Measurements from ENCODE around the gene OR2V2.

The OR2V2 gene

DNA sequence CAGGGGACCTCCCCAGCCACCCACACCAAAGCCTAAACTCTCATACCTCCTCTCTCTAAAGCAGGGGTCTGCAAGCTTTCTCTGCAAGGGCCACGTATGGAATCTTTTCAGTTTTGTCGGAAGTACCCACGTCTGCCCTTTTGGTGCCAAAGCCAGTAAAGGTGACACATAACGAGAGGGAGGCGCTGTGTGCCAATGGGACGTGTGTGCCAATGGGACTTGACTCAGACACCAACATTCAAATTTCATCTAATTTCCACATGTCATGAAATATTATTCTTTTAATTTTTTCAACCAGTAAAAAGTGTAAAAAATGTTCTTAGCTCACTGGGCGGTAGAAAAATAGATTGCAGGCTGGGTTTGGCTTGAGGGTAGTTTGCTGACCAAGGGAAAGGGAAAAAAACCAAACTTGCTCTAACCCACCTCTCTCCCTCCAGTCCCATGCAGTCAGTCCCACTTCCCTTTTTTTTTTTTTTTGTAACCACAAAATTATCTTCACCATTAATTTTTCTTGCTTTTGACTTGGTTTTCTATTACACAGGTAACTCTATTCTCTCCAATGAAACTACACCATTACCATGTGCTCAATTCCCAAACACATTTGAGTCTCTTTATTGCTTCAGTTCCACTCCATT lies 41.9 kb upstream of the OR2V2 start:
- H3K4me3 ChIP-seq (ENCODE audit: low read depth, low read length): no peak overlapping the region
- ChIA-PET POLR2A (no interaction called here), CTCF (no interaction called here)
- DNase-seq (ENCODE audit: low read depth, low spot score): no peak
- TF ChIP-seq CTCF (IDR thresholded peaks at IDR 0.05; ENCODE audit: insufficient read depth, low read length, missing control alignments): no peak

DNA sequence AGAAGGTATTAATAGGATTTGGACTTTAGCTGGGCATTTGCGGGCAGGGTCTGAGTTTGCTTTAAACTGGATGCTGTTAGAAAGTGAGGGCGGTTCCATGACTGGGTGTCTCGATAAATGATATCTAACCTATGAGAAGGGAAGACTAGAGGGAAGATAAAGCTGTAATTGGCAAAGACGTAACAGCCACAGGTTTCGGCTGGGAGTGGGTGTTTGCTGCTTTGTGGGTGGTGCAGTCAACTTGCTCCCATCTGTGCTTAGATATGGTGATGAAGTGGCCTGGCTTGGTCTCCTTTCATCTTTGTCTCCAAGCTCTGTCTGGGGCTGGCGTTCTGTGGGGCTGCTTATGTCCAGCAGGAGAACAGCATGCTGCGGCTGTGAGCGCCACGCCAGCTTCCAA lies 39.7 kb upstream of the OR2V2 start:
- POLR2A ChIA-PET: no interaction called here
- CTCF ChIA-PET: interaction anchor here (0.5 kb wide), 1 partner anchor 29 kb away, joined by 4 read pairs; no protein-coding TSS in a partner anchor
- H3K4me3 ChIP-seq (ENCODE audit: low read depth, low read length): no peak overlapping the region
- no peak for DNase-seq (ENCODE audit: low read depth, low spot score)
- TF ChIP-seq CTCF (IDR thresholded peaks at IDR 0.05; ENCODE audit: insufficient read depth, low read length, missing control alignments): no peak

DNA sequence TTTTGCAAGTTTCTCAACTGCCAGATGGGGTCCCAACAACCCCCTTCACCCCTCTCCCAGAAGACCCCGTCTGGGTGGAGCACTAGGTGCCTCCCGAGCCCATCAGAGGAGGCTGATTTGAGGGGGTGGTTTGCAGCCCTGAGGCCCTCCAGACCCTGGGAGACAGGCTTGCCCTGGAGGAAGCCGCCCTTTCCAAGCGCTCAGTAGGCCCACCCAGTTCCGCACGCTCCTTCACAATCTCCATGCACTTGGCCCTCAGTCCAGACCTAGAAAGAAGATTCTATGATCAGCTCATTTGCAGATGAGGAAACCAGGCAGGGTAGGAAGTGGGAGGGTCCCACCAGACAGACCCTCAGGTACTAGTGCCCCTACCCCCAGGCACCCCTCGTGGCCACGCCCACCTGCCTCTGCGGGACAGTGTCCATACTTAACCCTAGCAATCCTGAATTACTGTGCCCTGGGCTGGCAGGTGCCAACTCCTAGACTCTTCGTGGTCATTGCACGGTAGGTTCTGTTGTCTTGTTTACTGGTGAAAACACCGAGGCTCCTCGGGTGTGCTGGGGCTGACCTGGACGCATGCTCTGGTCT lies 38.7 kb upstream of the OR2V2 start:
- CTCF ChIA-PET: no interaction called here
- TF ChIP-seq CTCF (IDR thresholded peaks at IDR 0.05; ENCODE audit: insufficient read depth, low read length, missing control alignments): no peak
- POLR2A ChIA-PET: no interaction called here
- no peak overlapping the region for H3K4me3 ChIP-seq (ENCODE audit: low read depth, low read length)
- DNase-seq (ENCODE audit: low read depth, low spot score): no peak

- TF ChIP-seq CTCF (IDR thresholded peaks at IDR 0.05; ENCODE audit: insufficient read depth, low read length, missing control alignments): no peak
- CTCF ChIA-PET: no interaction called here
Observed at GRCh38 chr5:181109489-181110013, 37.8 kb upstream of the OR2V2 start.

DNA sequence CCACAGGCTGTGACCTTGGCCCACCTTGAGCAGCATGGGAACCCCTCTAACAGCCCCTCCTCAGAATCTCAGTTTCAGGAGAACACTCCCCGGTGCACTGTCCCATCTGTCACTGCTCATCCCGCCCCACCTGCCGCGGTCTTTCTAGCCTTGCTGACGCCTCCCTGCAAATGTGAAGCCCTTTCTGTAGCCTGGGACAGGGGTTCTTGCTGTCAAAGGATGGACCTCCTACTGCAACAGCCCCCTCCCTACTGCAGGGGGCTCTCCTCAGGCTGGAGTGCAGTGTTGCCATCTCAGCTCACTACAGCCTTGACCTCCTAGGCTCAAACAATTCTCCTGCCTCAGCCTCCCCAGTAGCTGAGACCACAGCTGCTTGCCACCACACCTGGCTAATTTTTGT lies 36.4 kb upstream of the OR2V2 start:
- CTCF ChIA-PET: no interaction called here

More at GRCh38 chr5:181109489-181110013, 37.8 kb upstream of the OR2V2 start:
- no peak for DNase-seq (ENCODE audit: low read depth, low spot score)
- POLR2A ChIA-PET: no interaction called here
- no peak overlapping the region for H3K4me3 ChIP-seq (ENCODE audit: low read depth, low read length)

More for the DNA sequence above, 36.4 kb upstream of the OR2V2 start:
- H3K4me3 ChIP-seq (ENCODE audit: low read depth, low read length): no peak overlapping the region
- TF ChIP-seq CTCF (IDR thresholded peaks at IDR 0.05; ENCODE audit: insufficient read depth, low read length, missing control alignments): no peak
- POLR2A ChIA-PET: no interaction called here
- no peak for DNase-seq (ENCODE audit: low read depth, low spot score)
